Non-pigmented ciliary epithelial cell (primary cell): ENCODE measurements around the gene DSEL.

Source experiments
- DNase-seq: peaks from one replicate; pipeline ENCODE4 v3.0.0-alpha.2; 2010; ENCODE audit warnings: low read depth

The DSEL gene

DNA sequence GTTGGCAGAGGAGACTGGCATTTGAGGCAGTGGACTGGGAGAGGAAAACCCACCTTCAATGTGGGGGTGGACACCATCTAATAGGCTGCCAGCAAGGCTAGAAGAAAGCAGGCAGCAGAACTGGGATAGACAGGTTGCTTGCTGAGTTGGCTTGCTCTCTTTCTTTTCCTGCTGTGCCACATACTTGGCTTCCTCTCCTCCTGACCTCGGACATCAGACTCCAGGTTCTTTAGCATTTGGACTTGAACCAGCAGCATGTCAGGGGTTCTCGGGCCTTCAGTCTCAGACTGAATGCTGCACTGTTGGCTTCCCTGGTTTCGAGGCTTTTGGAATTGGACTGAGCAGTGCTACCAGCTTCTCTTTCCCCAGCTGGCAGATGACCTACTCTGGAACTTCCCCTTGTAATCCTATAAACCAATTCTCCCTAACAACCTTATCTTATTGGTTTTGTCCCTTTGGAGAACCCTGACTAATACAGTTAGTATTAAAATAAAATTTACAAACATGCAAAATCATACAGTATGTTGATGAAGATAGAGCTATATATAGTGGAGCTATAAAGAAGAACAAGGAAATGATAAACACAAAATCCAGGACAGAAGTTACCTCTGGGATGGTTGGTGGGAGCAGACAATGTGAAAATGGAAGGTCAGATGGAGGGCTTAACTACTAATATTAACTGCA is 15.9 kb downstream of the DSEL start:
- DNase-seq = no peak

- no peak for DNase-seq
Measured at GRCh38 chr18:67496469-67496868, 20.1 kb downstream of the DSEL start.

GRCh38 chr18:67486534-67486933 is 30.0 kb downstream of the DSEL start:
- DNase-seq = no peak

DNA sequence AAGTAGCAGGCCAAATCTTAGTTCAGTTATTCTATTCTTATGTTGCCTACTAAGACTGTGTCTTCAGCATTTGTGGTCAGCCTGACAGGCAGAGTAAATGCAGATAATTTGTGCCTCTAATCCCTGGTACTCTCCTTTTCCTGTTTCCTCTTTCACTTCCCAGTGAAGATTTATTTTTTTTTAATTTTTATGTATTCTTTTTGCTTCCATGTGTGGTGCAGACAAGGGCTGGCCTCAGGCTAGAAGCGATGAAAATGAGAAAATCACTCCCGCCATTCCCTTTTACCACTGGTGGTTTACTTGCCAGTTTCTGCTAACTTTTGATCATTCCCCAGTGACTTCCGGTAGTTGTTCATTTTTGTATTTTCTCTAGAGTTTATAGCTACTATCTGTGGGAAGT is 30.9 kb downstream of the DSEL start:
- DNase-seq = no peak

DNA sequence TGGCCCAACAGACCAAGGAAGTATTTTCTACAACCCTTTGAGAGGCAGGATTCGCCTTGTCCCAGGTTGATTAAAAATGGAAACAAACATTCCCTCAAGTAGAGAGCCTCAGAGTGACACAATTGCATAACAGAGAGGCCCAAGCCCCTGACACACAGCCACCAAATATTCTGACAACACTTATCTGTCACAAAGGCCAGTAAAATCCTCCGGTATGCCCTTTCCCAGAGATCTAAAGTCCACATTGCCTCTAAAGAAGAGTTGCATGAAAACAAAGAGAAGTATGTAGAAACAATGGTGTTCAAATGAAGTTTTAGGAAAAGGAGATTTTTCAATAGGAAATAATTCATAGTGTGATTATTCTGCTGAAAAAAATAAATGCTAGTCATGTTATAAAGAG is 32.1 kb downstream of the DSEL start:
- no peak for DNase-seq

DNA sequence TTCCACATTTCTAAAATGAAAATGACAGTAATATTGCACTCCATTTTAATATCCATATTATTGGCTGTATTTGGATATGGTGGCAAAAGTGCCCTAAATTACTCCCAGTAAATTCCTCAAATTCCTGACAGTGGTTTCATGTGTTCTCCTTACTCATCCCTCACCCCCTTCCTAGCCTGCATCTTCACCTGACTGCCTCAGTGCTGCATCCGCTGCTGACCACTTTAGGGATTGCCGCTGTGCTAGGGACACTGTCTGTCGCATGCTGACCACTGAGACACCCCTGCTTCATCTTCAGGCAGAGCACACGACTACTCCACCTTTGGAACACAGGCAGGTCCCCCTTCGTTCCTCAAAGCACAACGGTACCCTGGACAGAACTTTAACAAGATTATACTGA is 32.6 kb downstream of the DSEL start:
- no peak for DNase-seq

DNA sequence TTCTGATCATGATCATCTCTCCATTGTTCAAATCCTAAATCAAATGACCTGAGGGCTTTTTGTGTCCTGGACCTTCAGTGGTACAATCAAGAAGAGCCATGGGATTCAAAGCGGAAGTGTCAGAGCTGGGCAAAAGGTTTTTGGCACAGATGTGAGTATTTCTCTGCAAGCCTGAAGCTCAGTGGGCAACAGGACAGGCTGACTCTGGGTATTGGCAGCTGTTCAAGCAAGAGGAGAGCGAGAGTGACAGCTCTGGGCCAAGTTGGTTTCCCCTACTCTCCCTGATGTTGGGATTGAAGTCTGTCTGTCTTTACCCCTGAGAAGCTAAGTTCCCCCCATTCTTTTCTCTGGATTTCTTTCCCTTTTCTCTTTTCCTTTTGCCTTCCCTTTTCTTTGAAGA is 33.3 kb downstream of the DSEL start:
- no peak for DNase-seq

DNA sequence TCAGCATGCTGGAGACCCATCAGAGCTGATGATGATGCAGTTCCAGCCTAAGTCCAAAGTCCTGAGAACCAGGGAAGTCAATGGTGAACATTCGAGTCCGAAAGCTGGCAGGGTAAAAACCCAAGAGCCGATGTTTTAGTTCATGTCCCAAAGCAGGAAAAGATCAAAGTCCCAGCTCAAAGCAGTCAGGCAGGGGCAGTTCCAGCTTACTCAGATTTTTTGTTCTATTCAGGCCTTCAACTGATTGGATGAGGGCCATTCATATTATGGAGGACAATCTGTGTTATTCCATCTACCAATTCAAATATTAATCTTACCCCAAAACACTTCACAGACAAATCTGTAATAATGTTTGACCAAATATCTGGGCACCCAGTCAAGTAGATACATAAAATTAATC is 38.3 kb downstream of the DSEL start:
- no peak for DNase-seq

DNA sequence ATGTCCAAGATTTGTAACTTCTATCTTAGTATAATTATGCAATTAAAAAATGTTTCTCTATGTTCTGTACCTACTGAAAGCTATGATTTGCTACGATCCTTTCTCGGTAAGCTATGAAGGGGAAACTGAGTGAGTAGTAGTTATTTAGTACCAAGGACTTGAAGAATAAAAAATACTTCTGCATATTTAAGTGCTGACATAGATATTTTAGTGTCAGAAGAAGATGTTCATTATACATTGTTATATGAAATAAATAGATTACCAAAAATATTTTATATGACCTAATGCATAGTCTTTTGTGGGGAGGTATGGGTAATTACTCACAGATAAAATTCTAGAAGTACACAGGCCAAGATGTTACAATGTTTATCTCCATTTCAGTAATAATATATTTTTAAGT is 39.0 kb downstream of the DSEL start:
- DNase-seq = no peak

DNA sequence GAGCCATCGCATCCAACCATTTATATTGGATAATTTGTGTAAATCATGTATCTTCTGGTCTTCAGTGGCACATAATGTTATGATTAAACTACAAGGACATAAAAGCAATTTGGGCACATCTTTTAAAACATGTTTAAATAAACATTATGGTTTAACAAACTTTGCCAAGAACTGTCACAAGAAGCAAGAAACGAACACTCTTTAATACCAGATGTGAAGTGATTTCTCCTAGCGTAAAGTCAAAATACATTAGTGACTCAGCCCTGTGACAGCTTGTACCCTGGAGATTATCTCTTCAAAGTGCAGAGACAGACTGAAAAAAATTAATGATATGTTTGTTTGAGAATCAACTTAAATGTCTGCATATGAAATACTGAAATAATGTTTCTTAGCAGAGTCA is 39.9 kb downstream of the DSEL start:
- no peak for DNase-seq

DNA sequence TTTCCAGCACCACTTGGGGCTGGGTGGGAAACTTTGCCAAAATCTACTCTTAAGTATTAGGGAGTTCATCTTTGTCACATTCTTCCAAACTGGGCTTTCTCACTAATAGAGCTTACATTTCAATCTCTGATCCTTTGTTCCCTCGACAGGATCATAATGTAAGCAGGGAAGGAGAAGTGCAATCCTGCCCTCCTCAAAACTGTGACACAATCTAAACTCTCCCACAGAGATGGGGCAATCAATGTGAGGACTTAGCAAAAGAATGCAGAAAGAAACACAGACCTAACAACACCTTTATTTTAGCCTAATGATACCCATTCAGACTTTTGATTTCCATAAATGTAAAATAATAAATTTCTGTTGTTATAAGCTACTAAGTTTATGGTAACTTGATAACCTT is 40.8 kb downstream of the DSEL start:
- DNase-seq = no peak

- DNase-seq = no peak
Measured at GRCh38 chr18:67468038-67468437, 48.5 kb downstream of the DSEL start.

GRCh38 chr18:67467188-67467587 is 49.3 kb downstream of the DSEL start:
- no peak for DNase-seq

- no peak for DNase-seq
Measured at GRCh38 chr18:67464499-67464898, 52.0 kb downstream of the DSEL start.

DNA sequence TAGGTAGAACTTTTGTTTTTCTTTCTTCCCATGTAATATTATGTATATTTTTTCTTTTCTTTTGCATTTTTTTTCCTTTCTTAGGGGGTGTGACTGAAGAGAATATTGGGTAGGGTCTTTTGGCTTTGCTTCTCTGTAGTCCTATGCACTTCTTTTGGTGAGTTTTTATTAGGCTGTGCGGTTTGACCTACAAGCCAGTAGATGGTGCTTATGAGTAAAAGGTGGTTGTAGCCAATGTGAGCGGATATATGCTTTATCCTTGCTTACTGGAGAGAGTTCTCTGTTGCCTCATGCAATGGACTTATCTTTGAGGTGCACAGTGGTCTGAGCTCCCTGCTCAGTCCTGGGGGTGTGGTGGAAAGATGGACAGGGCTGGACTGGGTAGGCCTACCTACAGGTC is 52.7 kb downstream of the DSEL start:
- DNase-seq = no peak

DNA sequence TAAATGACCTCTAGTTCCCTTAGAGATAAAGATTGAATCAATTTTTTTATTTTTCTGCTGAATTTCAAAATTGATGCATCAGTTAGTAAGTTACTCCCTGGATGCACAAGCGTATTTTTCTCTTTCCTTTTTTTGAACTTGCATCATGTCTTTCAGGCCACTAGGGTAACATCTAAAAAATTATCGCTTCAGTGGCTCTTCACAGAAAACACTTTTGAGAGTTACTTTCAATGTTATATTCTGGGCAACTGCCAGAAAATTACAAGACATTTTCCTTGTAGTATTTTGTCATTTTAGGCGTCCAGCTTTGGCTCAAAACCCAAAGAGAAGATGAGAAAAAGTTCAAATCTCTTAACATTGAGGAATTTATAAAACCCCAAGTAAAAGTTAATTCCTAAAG is 59.8 kb downstream of the DSEL start:
- DNase-seq = no peak
